HCEC 1CT (cell line): ENCODE results near the gene DUSP23.

Source experiments
- DNase-seq: peaks from one replicate; pipeline ENCODE4 v3.0.0-alpha.2; 2017

Gene DUSP23

GRCh38 chr1:159786966-159787365 lies 6.2 kb downstream of the DUSP23 start:
- no peak for DNase-seq

DNA sequence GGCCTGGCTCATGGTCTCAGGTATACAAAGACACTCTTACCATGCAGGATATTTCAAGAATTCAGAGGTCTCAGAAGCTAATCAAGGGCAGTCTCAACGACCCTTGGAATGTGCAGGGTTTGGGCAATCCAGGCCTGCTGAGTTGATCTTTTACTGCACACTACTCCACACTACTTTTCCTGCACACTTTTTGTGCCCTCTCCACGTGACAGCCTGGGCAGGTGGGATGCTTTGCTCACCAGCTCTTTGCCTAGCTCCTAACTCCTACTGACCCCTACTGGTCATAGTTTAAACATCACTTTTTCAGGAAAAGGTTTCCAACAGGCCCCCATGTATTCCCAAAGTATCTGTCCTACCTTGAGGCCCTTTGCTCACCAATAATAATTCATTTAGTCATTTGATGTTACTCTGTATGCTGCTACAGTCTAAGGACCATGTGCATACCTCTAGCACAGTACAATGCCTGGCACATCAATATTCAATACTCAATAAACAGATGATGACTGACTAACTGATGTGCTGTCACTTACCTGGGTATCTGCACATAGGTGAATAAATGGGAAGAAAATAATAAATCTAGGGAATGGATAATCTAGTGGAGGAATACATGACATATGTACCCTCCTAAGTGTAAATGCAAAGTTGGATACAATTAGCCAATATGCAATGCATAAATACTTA lies 9.6 kb downstream of the DUSP23 start:
- DNase-seq: peak; percentile 22

DNA sequence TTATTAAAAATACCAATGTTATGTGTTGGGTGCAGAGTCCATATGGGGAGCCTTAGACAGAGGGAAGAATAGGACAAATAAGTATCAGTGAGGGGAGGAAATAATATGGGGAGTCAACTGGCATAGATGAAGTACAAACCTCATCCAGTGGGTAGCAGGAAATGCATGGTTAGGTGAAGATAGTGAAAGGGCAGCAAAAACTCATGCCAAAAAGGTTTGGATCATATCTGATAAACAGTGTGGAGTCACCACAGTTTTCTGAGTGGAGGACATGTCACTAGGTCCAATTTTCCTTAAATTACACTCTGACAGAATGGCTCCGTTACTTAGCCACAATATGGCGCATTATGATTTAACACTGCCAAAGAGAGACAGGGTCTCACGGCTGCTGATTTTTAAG lies 10.3 kb downstream of the DUSP23 start:
- no peak for DNase-seq

GRCh38 chr1:159791461-159791860 lies 10.7 kb downstream of the DUSP23 start:
- no peak for DNase-seq

DNA sequence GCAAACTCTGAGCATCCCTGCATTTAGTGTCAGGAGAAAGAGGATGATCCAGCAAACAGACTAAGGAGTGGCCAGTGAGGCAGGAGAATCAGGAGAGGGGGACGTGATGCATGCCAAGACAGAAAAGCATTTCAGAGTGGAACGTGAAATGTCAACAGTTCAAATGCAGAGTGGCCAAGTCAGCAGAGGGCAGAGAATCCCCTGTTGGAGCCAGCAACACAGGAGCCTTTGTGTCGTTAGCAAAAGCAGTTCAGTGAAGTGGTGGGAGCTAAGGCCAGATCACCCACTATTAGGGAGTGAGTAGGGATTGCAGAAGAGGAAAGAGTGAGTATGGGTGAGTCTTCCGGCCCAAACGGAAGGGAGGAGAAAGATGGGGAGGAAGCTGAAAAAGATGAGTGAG lies 14.8 kb downstream of the DUSP23 start:
- no peak for DNase-seq

DNA sequence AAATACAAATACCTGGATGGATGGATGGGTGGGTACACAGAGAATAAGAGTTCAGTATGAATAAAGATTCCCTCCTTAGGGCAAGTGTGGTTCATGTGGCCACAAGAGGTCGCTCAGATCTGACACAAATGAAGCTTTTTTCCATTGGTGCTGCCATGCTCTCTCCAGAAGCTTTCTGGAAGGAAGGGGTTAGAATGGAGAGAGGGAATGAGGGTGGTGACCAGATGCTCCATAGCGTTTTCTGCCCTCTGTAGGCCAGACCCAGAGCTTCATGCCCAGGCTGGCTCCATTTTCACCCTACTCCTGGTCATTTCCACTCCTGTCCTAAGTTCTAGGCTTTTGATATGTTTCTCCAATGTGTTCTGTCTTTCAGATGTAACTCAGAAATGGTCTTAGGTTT lies 18.1 kb downstream of the DUSP23 start:
- peak; percentile 91 for DNase-seq

DNA sequence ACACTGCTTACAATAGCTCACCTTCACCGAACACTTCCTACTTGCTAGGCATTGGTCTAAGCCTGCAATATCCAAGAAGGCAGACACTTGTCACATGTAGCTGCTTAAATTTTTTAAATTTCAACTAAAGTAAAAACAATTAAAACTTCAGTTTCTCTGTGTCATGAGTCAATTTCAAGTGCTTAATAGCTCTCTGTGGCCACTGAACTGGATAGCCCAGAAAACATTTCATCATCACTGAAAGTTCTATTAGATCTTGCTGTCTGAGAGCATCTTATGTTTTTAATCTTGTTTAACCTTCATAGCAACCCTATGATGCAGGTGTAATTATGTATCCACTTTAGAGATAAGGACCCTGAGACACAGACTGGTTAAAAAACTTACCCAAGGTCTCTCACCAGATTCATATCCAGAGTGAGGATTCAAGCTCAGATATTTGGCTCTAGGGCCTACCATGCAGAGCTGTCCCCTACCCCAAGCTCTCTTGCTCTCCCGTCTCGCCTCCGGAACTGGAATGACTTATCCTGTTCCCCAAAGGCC lies 18.8 kb downstream of the DUSP23 start:
- no peak for DNase-seq

- peak; percentile 47 for DNase-seq
Observed at GRCh38 chr1:159800177-159800930, 19.6 kb downstream of the DUSP23 start.

DNA sequence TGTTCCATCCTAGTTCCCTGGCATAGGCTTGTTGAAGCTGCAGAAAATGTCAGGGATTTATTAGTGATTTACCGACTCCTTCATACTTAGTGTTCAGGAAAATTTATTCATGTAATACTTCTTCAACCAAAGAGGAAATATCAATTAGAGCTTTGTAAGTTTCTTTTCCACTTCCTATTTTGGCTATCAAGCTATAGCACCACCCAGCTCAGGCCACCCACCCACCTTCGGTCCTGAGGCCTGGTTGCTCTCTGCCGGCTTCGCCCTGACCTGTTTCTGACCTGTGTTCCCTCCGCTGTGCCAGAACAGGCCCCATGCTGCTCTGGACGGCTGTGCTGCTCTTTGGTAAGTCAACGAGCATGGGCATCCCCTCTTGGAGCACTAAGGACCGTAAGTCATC lies 21.3 kb downstream of the DUSP23 start, which contains the start of gene FCRL6:
Gene FCRL6 (plus strand): TSS at position 250 of the 400 bp plus-strand sequence. CDS start 65 bp downstream, at position 315.
- DNase-seq: no peak

DNA sequence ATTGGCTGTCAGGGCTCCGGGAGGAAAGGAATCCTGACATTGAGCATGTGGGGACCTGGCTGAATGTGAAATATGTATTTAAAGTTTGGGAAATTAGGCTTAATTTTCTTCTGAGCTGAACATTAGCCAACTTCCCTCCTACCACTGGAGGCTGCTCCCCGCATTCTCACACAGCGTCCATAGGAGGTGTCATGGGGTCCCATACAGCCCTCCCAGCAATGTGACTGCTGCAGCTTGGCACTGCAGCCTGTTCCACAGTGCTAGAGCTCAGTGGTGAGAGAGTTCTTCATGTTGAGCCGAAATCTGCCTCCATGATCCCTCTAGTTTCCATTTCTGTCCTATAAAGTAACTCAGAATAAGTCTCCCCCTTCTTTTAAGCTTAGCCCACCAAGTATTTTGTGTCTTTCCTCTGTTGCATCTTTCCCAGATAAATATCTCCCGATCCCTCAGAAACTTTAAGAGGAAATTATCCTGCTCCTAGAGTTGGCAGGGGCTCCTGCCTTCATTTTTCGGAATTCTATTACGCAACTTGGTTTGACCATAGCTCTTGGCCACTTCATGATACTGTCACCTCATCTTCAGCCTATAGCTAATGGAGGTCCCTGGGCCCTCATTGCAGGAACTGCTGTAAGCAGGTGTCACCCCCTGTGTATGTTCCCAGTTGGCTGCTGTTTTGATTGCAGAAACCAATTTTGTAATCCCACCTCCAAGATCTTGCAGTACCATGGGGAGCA lies 23.4 kb downstream of the DUSP23 start:
- no peak for DNase-seq

DNA sequence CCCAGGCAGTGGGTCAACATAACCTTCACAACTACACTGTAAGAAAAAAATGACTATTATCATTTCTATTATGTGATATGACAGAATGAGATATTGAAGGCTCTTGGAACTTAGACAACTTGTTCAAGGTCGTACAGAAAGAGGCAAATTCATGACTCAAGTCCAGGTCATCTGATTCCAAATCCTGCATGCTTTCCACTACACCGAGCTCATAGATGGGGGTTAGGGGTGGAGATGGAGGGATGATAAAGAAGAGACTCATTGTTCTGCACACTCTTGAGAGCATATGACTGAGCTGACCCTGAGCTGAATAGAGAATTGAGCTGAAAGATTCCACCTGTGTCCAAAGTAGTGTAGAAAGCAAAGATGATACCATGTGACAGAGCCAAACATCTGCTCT lies 24.2 kb downstream of the DUSP23 start:
- DNase-seq: peak; percentile 74

DNA sequence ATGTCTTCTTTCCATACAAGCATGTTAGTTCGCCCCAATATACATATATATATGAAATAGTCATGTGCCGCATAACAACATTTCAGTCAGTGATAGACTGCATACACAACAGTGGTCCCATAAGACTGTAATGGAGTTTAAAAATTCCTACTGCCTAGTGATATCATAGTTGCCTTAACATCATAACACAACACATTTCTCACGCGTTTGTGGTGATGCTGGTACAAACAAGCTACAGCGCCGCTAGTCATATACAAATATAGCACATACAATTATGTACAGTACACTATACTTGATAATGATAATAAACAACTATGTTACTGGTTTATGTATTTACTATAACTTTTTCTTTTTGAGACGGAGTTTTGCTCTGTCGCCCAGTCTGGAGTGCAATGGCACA lies 35.2 kb downstream of the DUSP23 start:
- no peak for DNase-seq

- peak; percentile 32 for DNase-seq
Observed at GRCh38 chr1:159817276-159818041, 36.7 kb downstream of the DUSP23 start.

DNA sequence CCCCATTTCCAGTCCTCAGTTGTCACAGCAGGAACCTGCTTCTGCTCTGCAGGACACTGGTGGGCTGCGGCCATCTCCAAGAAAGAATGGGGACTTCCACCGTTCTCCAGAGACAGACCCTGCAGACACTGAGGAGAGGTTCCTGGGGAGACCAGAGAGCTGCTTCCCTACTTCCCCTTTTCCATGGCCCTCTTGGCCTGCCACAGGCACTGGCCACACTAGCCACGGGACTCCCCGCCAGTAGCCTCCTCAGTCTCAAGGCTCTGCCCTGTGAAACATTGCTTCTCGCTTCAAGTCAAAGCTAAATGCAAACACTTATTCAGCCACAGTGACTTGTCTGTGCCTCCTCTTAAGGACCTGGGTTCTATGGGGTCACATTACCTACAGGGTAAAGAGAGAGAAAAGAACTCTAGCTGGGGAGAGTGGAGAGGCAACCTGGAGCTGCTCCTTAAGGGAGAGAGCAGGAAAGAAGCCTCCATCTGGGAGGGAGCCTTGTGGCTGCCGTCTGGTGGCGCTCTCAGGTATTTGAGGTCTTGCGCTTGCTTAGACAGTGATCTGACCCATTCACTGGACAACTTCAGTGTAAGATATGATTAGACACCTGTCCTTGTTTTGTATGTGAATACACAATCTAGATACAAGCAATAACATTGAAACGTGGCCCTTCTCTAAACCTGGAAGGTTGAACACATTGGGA lies 40.6 kb downstream of the DUSP23 start:
- no peak for DNase-seq

GRCh38 chr1:159823406-159823805 lies 42.6 kb downstream of the DUSP23 start:
- no peak for DNase-seq

DNA sequence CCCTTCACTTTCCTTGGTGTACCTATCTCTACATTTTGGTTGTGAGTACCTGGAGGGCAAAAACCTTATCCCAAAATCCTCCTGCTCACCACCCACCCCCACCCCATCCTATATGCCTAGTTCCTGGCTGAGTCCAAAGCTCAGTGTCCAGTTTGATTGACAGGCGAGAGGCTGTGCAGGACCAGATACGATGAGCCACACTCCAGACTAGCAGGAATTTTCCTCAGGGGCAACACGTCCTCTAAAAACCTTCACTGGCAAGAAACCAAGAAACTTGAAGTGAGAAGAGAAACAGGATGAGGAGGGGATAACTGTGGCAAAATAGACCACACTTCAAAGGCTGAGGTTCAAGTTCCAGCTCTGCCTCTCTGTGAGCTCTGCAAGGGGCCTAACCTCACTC lies 44.8 kb downstream of the DUSP23 start:
- no peak for DNase-seq

GRCh38 chr1:159826441-159827101 lies 45.8 kb downstream of the DUSP23 start, which contains the start of gene SLAMF8:
SLAMF8 (plus strand) TSS chr1:159826873; CDS start chr1:159826899, 26 bp downstream.
- no peak for DNase-seq

DNA sequence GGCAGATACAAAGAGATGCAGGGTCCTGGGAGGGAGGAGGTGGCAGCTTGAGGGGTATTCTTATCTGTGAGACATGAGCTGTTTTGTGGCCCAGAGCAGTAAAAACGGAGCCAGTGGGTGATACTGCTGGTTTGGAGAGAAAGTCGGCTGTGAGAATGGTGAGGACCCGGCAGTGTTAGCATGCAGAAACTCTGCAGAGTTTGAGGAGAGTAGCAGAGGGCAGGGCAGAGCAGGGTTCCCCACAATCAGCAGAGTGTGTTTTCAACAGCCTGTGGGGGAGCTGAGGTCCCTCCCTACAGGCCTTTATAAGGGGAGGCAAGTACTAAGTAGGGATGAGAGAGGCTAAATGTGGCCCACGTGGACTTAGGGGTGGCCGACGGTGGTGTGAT lies 46.3 kb downstream of the DUSP23 start:
- DNase-seq: no peak

- DNase-seq: no peak
Observed at GRCh38 chr1:159827549-159827948, 46.8 kb downstream of the DUSP23 start.

- no peak for DNase-seq
Observed at GRCh38 chr1:159828176-159828575, 47.4 kb downstream of the DUSP23 start.

DNA sequence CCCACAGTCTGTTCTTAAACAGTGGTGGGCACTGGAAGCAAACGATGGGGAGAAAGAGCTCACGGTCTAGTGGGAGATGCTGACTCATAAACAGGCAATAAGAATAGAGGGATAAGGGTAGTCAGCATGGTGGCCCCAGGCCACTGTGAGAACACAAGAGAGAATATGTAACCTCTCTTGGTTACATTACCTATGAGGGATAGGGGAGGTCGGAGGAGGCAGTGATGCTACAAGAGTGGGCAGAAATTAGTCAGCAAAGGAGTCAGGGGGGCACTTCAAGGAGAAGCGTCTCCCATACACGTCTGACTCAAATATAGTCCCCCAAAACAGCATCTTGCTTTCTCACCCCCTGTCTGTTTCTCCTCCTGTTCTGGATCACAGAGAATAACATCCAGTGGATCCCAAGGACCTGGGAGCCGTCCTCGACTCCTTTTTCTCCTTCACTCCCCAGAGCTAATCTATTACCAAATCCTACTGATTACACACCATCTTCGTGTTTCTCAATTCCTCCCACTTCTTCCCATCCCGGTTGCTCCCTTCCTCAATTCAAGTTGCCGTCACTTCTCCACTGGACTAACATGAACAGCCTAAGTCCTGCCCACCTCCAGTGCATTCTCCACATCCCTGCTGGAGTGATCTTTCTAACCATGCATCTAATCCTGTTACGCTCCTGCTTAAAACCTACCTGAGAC lies 48.0 kb downstream of the DUSP23 start:
- no peak for DNase-seq
